GM18508 (cell line): ENCODE measurements around the gene CCDC33.

Experiments used
- ATAC-seq: cut with Tn5 transposase; IDR thresholded peaks from one replicate; pipeline ENCODE4 v1.9.1; 2021; ENCODE audit warnings: moderate number of reproducible peaks; ENCODE audit not compliant: insufficient read depth, unreplicated experiment

Gene CCDC33

GRCh38 chr15:74208496-74208895 is 27.6 kb upstream of the CCDC33 start:
- no peak for ATAC-seq

- no peak for ATAC-seq
Observed at GRCh38 chr15:74208901-74209559, 27.1 kb upstream of the CCDC33 start.

GRCh38 chr15:74209560-74209958 is 26.6 kb upstream of the CCDC33 start:
- no peak for ATAC-seq

GRCh38 chr15:74209997-74210671 is 26.0 kb upstream of the CCDC33 start:
- no peak for ATAC-seq

- no peak for ATAC-seq
Observed at GRCh38 chr15:74210729-74211128, 25.4 kb upstream of the CCDC33 start.

- no peak for ATAC-seq
Observed at GRCh38 chr15:74211656-74212055, 24.5 kb upstream of the CCDC33 start.

GRCh38 chr15:74212494-74212893 is 23.6 kb upstream of the CCDC33 start:
- ATAC-seq = no peak

GRCh38 chr15:74213858-74214284 is 22.3 kb upstream of the CCDC33 start:
- no peak for ATAC-seq

GRCh38 chr15:74214324-74215021 is 21.7 kb upstream of the CCDC33 start:
- ATAC-seq = no peak

- ATAC-seq = no peak
Observed at GRCh38 chr15:74215958-74216357, 20.2 kb upstream of the CCDC33 start.

GRCh38 chr15:74216949-74217348 is 19.2 kb upstream of the CCDC33 start:
- no peak for ATAC-seq

- no peak for ATAC-seq
Observed at GRCh38 chr15:74217907-74218885, 17.9 kb upstream of the CCDC33 start.

GRCh38 chr15:74220475-74221248 is 15.5 kb upstream of the CCDC33 start:
- ATAC-seq = no peak

GRCh38 chr15:74221399-74222239 is 14.5 kb upstream of the CCDC33 start:
- no peak for ATAC-seq

- ATAC-seq = no peak
Observed at GRCh38 chr15:74222240-74223119, 13.6 kb upstream of the CCDC33 start.

GRCh38 chr15:74225928-74226327 is 10.2 kb upstream of the CCDC33 start:
- ATAC-seq = no peak

GRCh38 chr15:74226761-74227540 is 9.2 kb upstream of the CCDC33 start:
- ATAC-seq = no peak
